ENCODE data around the gene EFCAB8. TPM values are rescaled to one million over a fixed set of nuclear protein-coding genes. Genes with fewer than 3 reads are reported as not detected.

EFCAB8 gene, protein sequence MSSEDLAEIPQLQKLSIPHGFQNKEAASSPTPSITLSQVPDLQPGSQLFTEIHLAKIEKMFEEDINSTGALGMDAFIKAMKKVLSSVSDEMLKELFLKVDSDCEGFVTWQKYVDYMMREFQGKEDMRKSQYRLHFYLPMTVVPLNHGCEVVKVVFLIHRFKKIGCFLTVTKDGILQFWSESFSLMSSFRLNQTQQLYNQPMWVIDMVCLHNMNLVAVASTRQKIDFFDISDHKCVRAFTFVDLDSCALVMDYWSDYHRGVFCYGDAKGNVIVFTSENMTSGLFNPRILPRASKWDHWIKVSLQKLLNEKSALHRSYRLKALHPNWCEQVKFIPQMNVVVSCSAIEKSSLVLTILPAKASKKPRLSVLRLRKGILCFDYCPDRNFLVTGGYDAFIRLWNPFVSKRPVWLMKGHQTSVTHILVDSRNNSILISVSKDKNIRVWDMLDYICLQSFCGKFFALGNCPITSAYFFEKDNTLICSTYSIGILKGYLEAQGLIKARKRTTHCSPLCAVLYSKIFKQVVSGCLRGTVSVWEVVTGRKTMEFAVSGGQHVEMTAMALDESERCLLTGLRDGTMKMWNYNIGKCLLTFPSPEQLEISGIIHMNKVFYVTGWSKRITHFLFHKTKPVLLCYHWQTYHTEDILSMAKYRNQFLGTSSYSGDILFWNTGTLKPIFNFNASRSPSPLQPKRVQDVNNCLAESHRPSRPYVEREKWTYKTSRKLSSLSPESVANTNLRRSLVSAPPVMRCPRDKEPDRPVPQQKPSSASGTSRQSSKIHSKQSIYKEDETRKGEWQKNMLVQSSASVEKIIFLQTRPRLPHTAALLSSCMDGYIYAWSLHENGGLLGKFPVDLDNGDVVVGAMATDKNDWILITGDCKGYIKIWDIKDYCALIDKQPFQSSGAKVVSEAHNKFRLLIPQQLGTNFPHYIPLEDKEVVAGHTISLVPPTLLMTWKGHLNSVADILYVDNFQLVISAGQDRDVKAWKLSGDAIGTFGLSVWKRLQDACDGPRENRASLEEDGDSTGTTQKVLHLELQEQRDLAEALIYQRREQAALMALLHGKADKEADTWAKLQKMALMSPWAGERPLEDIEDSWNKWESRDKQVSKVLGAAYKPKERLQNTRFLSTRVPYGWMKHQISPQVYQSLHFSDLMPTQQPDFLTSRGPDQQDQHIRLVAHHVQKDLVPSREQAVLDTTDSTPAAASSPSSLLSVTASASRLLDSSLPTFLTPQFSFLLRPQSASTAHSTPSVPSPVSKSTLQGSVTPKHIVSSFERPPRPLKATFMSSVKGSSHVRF
- polyA plus RNA-seq = under 1 TPM in 1 of 3 donors, not detected in 2; 0.20 TPM

DNA sequence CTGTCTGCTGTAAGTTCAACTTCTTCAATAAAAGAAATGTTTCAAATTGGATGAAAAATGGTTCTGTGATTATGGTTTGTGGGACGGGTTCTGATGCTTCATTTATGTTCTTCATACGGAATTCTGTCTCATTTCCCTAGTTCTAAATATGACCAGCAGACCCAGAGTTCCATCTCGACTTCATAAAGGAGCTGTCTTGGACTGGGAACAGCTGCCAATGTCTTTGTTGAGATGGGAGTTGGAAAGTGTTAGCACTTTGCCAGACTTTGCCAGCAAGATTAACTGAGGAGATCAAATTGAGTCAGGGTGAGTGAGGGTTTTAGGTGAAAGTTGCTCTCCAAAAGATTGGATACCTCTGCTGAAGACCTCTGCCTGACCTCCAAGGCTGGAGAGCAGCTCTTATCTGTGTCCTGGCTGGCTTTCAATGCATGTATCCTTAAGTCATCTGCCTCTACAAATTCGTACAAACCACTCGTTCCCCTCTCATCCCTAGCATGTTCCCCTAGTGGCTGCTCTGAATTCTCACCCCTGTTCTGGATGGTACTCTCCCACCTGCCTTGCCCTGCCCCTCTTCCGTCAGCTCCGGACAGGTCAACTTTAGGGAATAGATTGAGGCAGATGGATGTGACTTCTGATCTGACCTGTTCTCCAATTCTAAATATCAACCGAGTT, at the start of gene EFCAB8:
Gene EFCAB8 (plus strand): TSS at position 223 of the 672 bp plus-strand sequence. CDS start 4,870 bp downstream, outside the sequence.
- Mint-ChIP-seq H3K4me3 (no peak within 1 kb of the TSS), H3K27ac (peak within 1 kb of the TSS; percentile 29 to 84 (median 72)), H3K36me3 (peaks cover 4 to 25% (median 7%) of the 10 kb centered on the region in 3 donors), H3K9me3 (no peaks in the 10 kb centered on the region), H3K27me3 (ENCODE audit: low read depth in 3 of 3) (peaks cover 0 to 3% (median 2%) of the 10 kb centered on the region in 3 donors), H3K4me1 (peaks cover 28 to 50% of the 10 kb centered on the region in 2 donors)
- no peak for DNase-seq

DNA sequence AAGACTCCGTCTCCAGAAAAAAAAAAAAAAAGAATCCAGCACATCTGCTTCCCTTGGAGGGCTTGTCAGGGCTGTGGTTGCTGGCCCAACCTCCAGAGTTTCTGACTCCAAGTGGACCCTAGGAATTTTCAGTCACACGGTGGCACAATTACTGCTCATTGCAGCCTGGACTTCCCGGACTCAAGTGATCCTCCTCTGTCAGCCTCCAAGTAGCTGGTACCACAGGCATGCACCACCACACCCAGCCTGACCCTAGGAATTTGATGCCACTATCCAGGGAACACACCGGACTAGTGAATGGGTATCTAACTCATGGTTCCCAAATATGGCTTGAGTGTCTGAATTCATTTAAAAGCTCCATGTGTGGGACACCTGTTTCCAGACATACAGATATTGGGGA, 48.8 kb upstream of the EFCAB8 start:
- Mint-ChIP-seq H3K27ac (no peak overlapping the region), H3K9me3 (no peaks in the 10 kb centered on the region), H3K4me1 (no peaks in the 10 kb centered on the region), H3K27me3 (ENCODE audit: low read depth in 3 of 3) (peaks cover 0 to 4% (median 2%) of the 10 kb centered on the region in 3 donors), H3K36me3 (no peaks in the 10 kb centered on the region), H3K4me3 (no peak overlapping the region)
- DNase-seq = no peak

DNA sequence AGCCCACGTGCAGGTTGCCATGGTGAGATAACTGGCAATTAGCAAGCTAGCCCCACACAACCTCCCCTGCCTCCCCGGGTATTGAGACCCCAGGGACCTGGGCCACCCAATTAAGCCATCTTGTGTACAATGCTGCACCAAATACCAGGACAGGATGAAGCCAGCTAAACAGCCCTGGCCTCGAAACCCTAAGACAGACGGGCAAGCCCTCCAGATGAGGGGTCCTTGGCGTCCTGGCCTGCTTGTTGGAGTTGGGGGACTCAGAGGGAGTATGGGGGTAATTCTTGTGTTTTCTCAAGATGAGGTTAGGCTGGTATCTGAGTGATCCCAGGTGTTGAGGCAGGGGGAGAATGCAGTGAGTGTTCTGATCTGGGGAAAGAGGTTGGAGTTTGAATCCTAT, 47.8 kb upstream of the EFCAB8 start:
- Mint-ChIP-seq H3K27me3 (ENCODE audit: low read depth in 3 of 3) (peaks cover 0 to 4% (median 2%) of the 10 kb centered on the region in 3 donors), H3K9me3 (no peaks in the 10 kb centered on the region), H3K4me3 (peak overlapping the region in 1 of 5 donors; percentile 36), H3K4me1 (no peaks in the 10 kb centered on the region), H3K27ac (no peak overlapping the region), H3K36me3 (no peaks in the 10 kb centered on the region)
- no peak for DNase-seq

DNA sequence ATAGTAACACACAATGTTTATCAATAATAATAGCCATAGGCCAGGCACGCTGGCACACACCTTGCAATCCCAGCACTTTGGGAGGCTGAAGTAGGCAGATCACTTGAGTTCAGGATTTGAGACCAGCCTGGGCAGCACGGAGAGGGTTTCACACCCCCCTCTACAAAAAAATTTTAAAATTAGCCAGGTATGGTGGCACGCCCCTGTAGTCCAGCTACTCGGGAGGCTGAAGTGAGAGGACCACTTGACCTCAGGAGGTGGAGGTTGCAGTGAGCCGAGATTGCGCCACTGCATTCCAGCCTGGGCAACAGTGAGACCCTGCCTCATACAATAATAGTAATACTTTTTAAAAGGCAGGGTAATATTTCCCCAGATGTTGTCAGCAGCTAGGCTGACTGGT, 46.8 kb upstream of the EFCAB8 start:
- peaks cover 0 to 4% (median 0%) of the 10 kb centered on the region in 3 donors for H3K27me3 Mint-ChIP-seq (ENCODE audit: low read depth in 3 of 3)
- DNase-seq = no peak
- no peaks in the 10 kb centered on the region for H3K4me1 Mint-ChIP-seq
- no peak overlapping the region for H3K4me3 Mint-ChIP-seq
- H3K36me3 Mint-ChIP-seq = no peaks in the 10 kb centered on the region
- no peak overlapping the region for H3K27ac Mint-ChIP-seq
- H3K9me3 Mint-ChIP-seq = no peaks in the 10 kb centered on the region

DNA sequence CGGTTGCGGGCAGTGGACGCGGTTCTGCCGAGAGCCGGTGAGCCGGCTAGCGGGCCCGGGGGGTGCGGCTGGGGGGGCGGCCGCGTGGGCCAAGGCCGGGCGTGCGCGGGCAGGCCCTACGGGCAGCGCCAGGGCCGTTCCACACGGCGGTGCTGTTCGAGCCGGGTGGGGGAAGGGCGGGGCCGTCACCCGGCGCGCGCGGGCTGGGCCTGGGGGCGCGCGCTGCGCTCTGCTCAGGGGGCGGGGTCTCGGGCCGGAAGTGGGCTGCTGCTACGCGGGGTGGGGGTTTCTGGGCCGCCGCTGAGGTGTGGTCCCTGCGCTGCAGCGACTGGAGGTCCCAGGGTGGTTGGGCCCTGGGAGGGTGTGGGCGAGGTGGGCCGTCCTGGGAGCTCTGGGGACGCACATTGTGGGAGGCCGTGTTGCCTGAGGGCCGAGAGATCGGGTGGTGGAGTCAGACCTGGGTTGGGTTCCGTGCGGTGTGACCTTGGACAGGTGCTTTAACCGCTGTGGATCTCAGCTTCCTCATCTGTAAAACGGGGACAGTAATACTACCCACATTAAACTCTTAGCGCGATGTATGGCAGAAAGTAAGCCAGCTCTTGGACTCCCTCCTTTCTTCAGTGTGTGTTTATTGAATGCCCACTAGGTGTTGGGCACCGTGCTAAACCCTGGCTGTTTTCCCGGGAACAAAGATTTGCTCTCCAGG, 38.6 kb upstream of the EFCAB8 start:
- Mint-ChIP-seq H3K27me3 (ENCODE audit: low read depth in 3 of 3) (peaks cover 7 to 22% (median 7%) of the 10 kb centered on the region in 3 donors), H3K4me3 (peak overlapping the region; percentile 95 to 99 (median 97)), H3K4me1 (peaks cover 45 to 51% of the 10 kb centered on the region in 2 donors), H3K27ac (peak overlapping the region; percentile 95 to 99 (median 98)), H3K9me3 (no peaks in the 10 kb centered on the region), H3K36me3 (no peaks in the 10 kb centered on the region)
- DNase-seq = peak in 2 of 3 donors; percentile 93 to 94

DNA sequence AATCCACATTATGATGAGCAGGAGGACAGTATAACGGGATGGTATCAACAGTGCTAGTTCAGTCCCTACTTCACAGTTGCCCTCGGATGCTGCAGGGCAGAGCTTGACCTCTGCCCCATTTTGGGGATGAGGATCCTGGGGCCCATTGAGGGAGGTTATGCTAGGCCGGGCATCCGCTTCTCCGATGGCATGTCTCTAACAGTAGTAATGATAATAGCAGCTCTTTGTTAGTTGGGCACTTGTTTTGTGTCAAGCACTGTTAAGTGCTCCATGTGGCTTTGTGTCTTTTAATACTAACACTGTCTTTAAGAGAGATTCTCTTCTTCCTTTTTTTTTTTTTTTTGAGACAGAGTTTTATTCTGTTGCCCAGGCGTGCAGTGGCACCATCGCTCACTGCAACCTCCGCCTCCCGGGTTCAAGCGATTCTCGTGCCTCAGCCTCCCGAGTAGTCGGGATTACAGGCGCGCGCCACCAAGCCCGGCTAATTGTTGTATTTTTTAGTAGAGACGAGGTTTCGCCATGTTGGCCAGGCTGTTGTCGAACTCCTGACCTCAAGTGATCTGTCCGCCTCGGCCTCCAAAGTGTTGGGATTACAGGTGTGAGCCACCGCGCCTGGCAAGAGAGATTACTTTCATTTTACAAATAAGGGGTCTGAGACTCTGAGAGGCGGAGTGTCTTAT, 37.9 kb upstream of the EFCAB8 start:
- peak overlapping the region; percentile 95 to 99 (median 97) for H3K4me3 Mint-ChIP-seq
- H3K27me3 Mint-ChIP-seq (ENCODE audit: low read depth in 3 of 3) = peaks cover 7 to 22% (median 7%) of the 10 kb centered on the region in 3 donors
- peak overlapping the region; percentile 95 to 99 (median 98) for H3K27ac Mint-ChIP-seq
- H3K4me1 Mint-ChIP-seq = peaks cover 48 to 55% of the 10 kb centered on the region in 2 donors
- H3K9me3 Mint-ChIP-seq = no peaks in the 10 kb centered on the region
- no peak for DNase-seq
- H3K36me3 Mint-ChIP-seq = no peaks in the 10 kb centered on the region

DNA sequence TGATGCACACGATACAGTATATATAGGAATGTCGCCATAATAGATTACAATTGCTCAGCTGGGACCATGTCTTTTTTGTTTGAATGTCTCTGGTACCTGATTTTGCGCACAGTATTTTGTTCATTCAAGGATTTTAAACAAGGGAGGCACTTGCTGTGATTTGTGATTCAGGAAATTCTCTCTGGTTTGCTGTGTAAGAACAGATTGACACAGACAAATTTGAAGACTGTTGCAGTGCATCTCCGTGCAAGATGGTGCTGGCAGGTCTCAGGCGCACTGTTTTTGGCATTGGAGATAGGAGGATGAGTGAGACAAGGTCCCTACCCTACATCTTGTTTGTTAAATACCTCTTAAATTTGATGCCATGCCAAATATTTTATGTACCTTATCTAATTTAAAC, 36.5 kb upstream of the EFCAB8 start:
- H3K27me3 Mint-ChIP-seq (ENCODE audit: low read depth in 3 of 3) = peaks cover 7 to 22% (median 10%) of the 10 kb centered on the region in 3 donors
- peak overlapping the region; percentile 12 to 99 (median 96) for H3K27ac Mint-ChIP-seq
- H3K9me3 Mint-ChIP-seq = no peaks in the 10 kb centered on the region
- peaks cover 4 to 6% (median 4%) of the 10 kb centered on the region in 3 donors for H3K36me3 Mint-ChIP-seq
- H3K4me3 Mint-ChIP-seq = peak overlapping the region in 4 of 5 donors; percentile 34 to 98 (median 96)
- H3K4me1 Mint-ChIP-seq = peaks cover 49 to 60% of the 10 kb centered on the region in 2 donors
- DNase-seq = no peak

DNA sequence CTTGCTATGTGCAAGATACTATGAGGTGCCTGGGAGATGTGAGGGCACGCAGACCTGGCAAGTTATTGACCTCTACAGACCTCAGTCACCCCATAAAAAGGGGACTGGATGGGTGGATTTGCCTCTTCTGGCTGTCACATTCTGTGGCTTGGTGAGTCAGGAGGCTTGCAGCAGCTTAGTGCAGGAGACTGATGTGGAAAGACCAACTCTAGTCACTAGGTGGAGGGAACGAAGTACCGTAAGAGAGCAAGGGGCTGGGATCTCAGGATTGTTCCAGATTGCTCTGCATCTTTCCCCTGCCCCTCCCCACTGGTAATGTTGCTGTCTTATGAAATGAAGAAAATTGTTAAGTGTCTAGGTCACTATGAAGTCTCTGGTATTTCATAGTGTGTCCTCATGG, 35.6 kb upstream of the EFCAB8 start:
- peaks cover 7 to 12% (median 8%) of the 10 kb centered on the region in 3 donors for H3K36me3 Mint-ChIP-seq
- H3K9me3 Mint-ChIP-seq = no peaks in the 10 kb centered on the region
- peak overlapping the region in 1 of 5 donors; percentile 12 for H3K4me3 Mint-ChIP-seq
- H3K4me1 Mint-ChIP-seq = peaks cover 52 to 65% of the 10 kb centered on the region in 2 donors
- H3K27ac Mint-ChIP-seq = peak overlapping the region; percentile 59 to 96 (median 82)
- peaks cover 7 to 20% (median 9%) of the 10 kb centered on the region in 3 donors for H3K27me3 Mint-ChIP-seq (ENCODE audit: low read depth in 3 of 3)
- no peak for DNase-seq

DNA sequence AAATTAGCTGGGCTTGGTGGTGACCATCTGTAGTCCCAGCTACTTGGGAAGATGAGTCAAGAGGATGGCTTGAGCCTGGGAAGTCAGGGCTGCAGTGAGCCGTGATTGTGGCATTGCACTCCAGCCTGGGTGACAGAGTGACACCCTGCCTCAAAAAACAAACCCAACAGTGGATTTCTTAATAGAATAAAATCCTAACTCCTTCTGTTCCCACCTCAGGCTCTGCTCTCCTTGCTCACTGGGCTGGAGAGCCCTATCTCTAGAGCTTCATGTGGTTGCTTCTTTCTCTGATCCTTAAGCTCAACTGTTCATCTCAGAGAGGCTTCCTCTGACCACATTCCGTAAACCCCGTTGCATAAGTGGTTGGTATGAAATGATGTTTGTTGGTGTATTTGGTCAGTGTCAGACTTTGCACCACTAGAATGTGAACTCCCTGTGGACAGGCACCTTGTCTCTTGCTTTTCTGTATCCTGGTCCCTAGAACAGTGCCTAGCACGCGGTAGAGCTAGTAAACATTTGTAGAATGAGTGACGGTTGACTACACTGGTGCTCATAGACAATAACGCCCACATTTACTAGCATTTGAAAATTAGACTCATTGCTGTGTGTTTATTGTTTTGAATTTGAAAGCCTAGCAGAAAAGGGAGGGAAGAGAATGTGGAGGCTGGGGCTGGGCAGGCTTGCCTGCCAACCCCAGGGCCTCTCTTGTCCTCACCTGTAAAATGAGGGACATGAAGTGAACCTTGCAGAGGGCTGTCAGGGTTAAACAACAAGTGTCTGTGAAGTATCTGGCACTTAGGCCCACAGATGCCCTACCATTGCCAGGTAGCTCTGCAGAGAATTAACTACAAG, 34.8 kb upstream of the EFCAB8 start:
- Mint-ChIP-seq H3K4me1 (peaks cover 57 to 69% of the 10 kb centered on the region in 2 donors), H3K36me3 (peaks cover 9 to 18% (median 10%) of the 10 kb centered on the region in 3 donors), H3K27me3 (ENCODE audit: low read depth in 3 of 3) (peaks cover 7 to 20% (median 9%) of the 10 kb centered on the region in 3 donors), H3K4me3 (no peak overlapping the region), H3K9me3 (no peaks in the 10 kb centered on the region), H3K27ac (peak overlapping the region; percentile 70 to 96 (median 92))
- no peak for DNase-seq

DNA sequence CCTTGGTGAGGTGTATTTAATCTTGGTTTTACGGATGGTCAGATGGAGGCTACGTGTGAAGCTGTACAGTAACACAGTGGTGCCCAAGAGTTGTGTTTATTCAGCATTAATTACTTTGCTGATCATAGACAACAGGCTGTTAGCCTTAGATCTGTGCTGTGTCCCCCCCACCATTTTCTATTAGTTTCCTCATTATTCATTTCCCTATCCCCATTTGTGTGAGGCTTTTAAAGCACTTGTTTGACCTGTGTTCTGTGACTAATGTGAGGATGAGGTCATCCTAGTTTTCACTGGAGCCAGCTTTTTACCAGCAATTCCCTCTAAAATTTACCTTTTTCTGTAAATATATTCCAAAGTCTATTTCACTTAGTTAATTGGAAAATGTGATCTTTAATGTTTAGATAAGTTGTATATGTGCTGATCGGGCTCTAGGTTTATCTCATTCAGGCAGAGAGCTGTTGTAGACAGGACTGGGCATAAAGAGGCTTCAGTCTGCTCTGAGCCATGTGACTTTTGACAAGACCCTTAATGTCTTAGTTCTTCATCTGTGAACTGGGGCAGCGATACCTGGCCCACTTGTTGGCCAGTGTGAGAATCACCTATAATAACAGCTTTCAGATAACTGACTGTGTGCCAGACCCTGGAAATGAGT, 30.6 kb upstream of the EFCAB8 start:
- H3K4me3 Mint-ChIP-seq = no peak overlapping the region
- no peak for DNase-seq
- H3K4me1 Mint-ChIP-seq = peaks cover 59 to 73% of the 10 kb centered on the region in 2 donors
- H3K9me3 Mint-ChIP-seq = no peaks in the 10 kb centered on the region
- H3K36me3 Mint-ChIP-seq = peaks cover 9 to 23% (median 10%) of the 10 kb centered on the region in 3 donors
- peaks cover 2 to 10% (median 3%) of the 10 kb centered on the region in 3 donors for H3K27me3 Mint-ChIP-seq (ENCODE audit: low read depth in 3 of 3)
- peak overlapping the region in 5 of 6 donors; percentile 38 to 70 (median 53) for H3K27ac Mint-ChIP-seq

Measured in immature natural killer cell (primary cell).